ENCODE measurements around the gene EVC. TPM values are rescaled to one million over a fixed set of nuclear protein-coding genes. Genes with fewer than 3 reads are reported as not detected.

EVC gene
- total RNA-seq, 1 donor from 2014 or later = 39.8 TPM

DNA sequence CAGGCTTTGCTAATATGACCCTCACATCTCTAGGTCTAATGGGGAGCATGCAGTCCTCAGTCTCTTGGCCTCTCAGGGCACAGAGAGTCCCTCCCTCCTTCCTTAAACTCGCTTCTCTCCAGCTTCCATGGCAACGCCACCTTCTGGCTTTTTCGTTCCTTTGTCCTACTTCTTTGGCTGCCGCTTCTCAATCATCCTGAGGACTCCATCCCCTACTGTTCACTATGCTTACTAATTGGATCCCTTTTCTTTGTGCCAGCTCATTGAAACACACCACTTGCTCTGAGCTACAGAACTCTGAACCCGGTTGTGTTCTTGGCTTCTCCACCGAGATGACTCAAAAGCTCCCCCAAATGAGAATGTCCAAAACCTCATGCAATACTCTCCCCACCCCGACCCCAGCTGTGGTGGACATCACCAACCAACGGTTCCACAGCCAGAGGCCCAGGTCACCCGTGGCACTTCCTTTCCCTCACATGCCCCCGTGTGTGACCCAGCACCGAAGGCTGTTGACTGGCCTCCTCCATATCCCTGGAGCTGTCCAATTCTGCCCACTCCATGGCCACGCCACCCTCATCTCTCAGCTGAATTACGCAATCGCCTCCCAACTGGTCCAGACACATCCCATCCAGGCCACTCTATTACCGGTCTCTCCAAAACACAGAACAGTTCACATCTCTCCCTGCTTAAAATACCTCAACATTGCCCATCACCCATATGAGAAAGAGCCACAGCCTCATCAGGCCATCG lies 147.2 kb downstream of the EVC start:
- no peak for DNase-seq (ENCODE audit: low spot score)
- Mint-ChIP-seq H3K27ac (ENCODE audit: unreplicated experiment) (no peak overlapping the region), H3K4me3 (ENCODE audit: unreplicated experiment) (no peak overlapping the region), H3K4me1 (ENCODE audit: low read depth) (peaks cover 2% of the 10 kb centered on the region), H3K36me3 (ENCODE audit: low read depth) (peaks cover 2% of the 10 kb centered on the region), H3K9me3 (ENCODE audit: low read depth) (no peaks in the 10 kb centered on the region), H3K27me3 (ENCODE audit: low read depth) (no peaks in the 10 kb centered on the region)
- TF ChIP-seq, protein P1, sequence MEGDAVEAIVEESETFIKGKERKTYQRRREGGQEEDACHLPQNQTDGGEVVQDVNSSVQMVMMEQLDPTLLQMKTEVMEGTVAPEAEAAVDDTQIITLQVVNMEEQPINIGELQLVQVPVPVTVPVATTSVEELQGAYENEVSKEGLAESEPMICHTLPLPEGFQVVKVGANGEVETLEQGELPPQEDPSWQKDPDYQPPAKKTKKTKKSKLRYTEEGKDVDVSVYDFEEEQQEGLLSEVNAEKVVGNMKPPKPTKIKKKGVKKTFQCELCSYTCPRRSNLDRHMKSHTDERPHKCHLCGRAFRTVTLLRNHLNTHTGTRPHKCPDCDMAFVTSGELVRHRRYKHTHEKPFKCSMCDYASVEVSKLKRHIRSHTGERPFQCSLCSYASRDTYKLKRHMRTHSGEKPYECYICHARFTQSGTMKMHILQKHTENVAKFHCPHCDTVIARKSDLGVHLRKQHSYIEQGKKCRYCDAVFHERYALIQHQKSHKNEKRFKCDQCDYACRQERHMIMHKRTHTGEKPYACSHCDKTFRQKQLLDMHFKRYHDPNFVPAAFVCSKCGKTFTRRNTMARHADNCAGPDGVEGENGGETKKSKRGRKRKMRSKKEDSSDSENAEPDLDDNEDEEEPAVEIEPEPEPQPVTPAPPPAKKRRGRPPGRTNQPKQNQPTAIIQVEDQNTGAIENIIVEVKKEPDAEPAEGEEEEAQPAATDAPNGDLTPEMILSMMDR (IDR thresholded peaks at IDR 0.05) = no peak

DNA sequence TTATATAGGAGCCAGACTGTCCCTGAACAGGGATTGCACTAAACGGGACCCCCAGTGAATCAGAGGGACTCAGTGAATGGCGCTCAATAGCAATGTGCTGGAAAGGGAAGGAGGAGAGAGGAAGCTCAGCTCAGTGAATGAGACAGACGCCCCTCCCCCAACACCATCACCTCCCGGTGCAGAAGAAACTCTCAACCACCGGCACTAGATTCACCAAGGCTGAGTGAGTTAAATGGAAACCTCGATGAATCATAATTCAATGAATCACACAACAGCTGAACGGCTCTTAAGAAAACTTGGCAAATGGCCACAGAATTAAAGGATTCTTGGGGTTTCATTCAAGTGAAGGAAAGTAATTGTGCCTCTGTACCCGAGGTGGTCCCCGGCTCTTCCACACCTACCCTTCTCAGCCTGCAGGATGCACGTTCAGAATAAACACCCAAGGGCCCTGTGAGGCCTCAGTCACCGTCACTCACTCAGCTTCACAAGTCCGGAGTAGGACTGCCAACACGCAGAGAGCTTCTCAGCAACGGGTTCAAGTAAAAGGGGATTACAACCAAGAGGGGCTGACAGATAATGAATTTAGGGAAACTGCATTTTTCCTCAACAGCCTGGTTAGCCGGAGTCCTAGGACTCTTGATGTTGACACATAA lies 152.6 kb downstream of the EVC start:
- TF ChIP-seq, protein P1 (IDR thresholded peaks at IDR 0.05) = no peak

More for the DNA sequence above, 152.6 kb downstream of the EVC start:
- no peak overlapping the region for H3K4me3 Mint-ChIP-seq (ENCODE audit: unreplicated experiment)
- H3K36me3 Mint-ChIP-seq (ENCODE audit: low read depth) = peaks cover 4% of the 10 kb centered on the region
- no peaks in the 10 kb centered on the region for H3K9me3 Mint-ChIP-seq (ENCODE audit: low read depth)
- H3K4me1 Mint-ChIP-seq (ENCODE audit: low read depth) = peaks cover 15% of the 10 kb centered on the region
- DNase-seq (ENCODE audit: low spot score) = no peak
- H3K27me3 Mint-ChIP-seq (ENCODE audit: low read depth) = no peaks in the 10 kb centered on the region
- peak overlapping the region; percentile 89 for H3K27ac Mint-ChIP-seq (ENCODE audit: unreplicated experiment)

Other genes with a start within 250 kb of the EVC start
- gene EVC2, start 2.6 kb upstream of the EVC start, total RNA-seq = 2.8 to 5.5 TPM (median 5.5 TPM) in 3 replicates
- gene CRMP1, start 181.9 kb downstream of the EVC start, total RNA-seq = 36.6 to 59.5 TPM (median 57.7 TPM) in 3 replicates

Data from chondrocyte (in vitro differentiated cells).